GM20431 (cell line): ENCODE results near the gene UTP25.

Source experiments
- in situ Hi-C: fragments of 300-500 bp; cut with MseI, MboI; formaldehyde crosslinking; loops from one replicate; pipeline ENCODE4 v1.15.0; 2020; ENCODE audit warnings: low sequenced_read_pairs; ENCODE audit not compliant: unreplicated experiment

The UTP25 gene

GRCh38 chr1:209835782-209836298 is 8.1 kb downstream of the UTP25 start:
- in situ Hi-C loops: no loop called here

- in situ Hi-C loops: no loop called here
Observed at GRCh38 chr1:209837671-209838070, 9.9 kb downstream of the UTP25 start.

GRCh38 chr1:209838537-209838936 is 10.8 kb downstream of the UTP25 start:
- in situ Hi-C loops: no loop called here

GRCh38 chr1:209839875-209840546 is 12.2 kb downstream of the UTP25 start:
- in situ Hi-C loops: no loop called here

- in situ Hi-C loops: no loop called here
Observed at GRCh38 chr1:209840611-209841010, 12.8 kb downstream of the UTP25 start.

GRCh38 chr1:209844695-209845407 is 17.1 kb downstream of the UTP25 start:
- in situ Hi-C loops: no loop called here

- in situ Hi-C loops: no loop called here
Observed at GRCh38 chr1:209845408-209845725, 17.6 kb downstream of the UTP25 start.

GRCh38 chr1:209849388-209849787 is 21.6 kb downstream of the UTP25 start:
- in situ Hi-C loops: no loop called here

GRCh38 chr1:209850342-209850979 is 22.7 kb downstream of the UTP25 start:
- in situ Hi-C loops: loop anchor here (25.0 kb wide), 1 partner anchor 462 kb away; no protein-coding TSS in a partner anchor

- in situ Hi-C loops: loop anchor here (25.0 kb wide), 1 partner anchor 459 kb away; no protein-coding TSS in a partner anchor
Observed at GRCh38 chr1:209853676-209854075, 25.9 kb downstream of the UTP25 start.

- in situ Hi-C loops: loop anchor here (25.0 kb wide), 1 partner anchor 458 kb away; no protein-coding TSS in a partner anchor
Observed at GRCh38 chr1:209854196-209854595, 26.4 kb downstream of the UTP25 start.

- in situ Hi-C loops: loop anchor here (25.0 kb wide), 1 partner anchor 457 kb away; no protein-coding TSS in a partner anchor
Observed at GRCh38 chr1:209855006-209855405, 27.2 kb downstream of the UTP25 start.

- in situ Hi-C loops: loop anchor here (25.0 kb wide), 1 partner anchor 457 kb away; no protein-coding TSS in a partner anchor
Observed at GRCh38 chr1:209855623-209856022, 27.9 kb downstream of the UTP25 start.

GRCh38 chr1:209858561-209859103 is 30.9 kb downstream of the UTP25 start:
- in situ Hi-C loops: loop anchor here (25.0 kb wide), 1 partner anchor 454 kb away; no protein-coding TSS in a partner anchor

- in situ Hi-C loops: loop anchor here (25.0 kb wide), 1 partner anchor 452 kb away; no protein-coding TSS in a partner anchor
Observed at GRCh38 chr1:209860293-209860881, 32.6 kb downstream of the UTP25 start.

GRCh38 chr1:209861242-209861641 is 33.5 kb downstream of the UTP25 start:
- in situ Hi-C loops: loop anchor here (25.0 kb wide), 1 partner anchor 451 kb away; no protein-coding TSS in a partner anchor

- in situ Hi-C loops: loop anchor here (25.0 kb wide), 1 partner anchor 450 kb away; no protein-coding TSS in a partner anchor
Observed at GRCh38 chr1:209862391-209863356, 34.9 kb downstream of the UTP25 start.

- in situ Hi-C loops: loop anchor here (25.0 kb wide), 1 partner anchor 448 kb away; no protein-coding TSS in a partner anchor
Observed at GRCh38 chr1:209863766-209864485, 36.2 kb downstream of the UTP25 start.
